ENCODE data around the gene UNC13B. TPM values are rescaled to one million over a fixed set of nuclear protein-coding genes. Genes with fewer than 3 reads are reported as not detected.

The UNC13B gene
- total RNA-seq, 1 experiment from 2014 or later = 48.2 TPM

DNA sequence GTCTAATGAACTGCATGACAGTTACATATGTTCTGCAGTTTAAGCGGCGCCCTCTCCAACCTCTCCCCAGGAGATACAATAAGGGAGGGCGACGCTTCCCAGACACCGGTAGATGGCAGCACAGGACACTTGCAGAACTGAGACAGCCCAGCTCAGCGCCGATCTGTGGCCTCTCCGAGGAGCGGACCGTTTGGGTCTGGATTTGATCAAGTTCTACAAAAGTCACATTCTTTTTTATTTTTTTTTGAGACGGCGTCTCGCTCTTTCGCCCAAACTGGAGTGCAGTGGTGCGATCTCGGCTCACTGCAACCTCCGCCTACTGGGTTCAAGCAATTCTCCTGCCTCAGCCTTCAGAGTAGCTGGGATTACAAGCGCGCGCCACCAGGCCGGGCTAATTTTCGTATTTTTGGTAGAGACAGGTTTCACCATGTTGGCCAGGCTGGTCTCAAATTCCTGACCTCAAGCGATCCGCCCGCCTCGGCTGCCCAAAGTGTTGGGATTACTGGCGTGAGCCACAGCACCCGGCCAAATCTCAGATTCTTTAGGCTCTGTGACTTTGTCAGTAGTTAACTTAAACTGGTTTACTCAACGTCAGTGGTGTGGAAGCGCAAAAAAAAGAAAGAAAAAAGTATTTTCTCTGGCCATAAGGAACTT, 44.8 kb upstream of the UNC13B start:
- H3K9ac ChIP-seq (ENCODE audit: extremely low read depth, insufficient read length, low read length) = peak overlapping the region; percentile 31
- no peaks in the 10 kb centered on the region for H3K79me1 ChIP-seq (ENCODE audit: insufficient read depth, low read depth, low read length, poor library complexity, severe bottlenecking)
- no peaks in the 10 kb centered on the region for H3K36me3 Mint-ChIP-seq (ENCODE audit: insufficient read depth in 1 of 3, low read depth in 3 of 3)
- peak overlapping the region; percentile 87 to 94 for H3K4me3 Mint-ChIP-seq
- no peak overlapping the region for H2BK15ac ChIP-seq (ENCODE audit: low read depth, low read length)
- no peak overlapping the region for H2AK5ac ChIP-seq (ENCODE audit: insufficient read length, low read length)
- H4K8ac ChIP-seq (replicated peaks; ENCODE audit: insufficient read length, low read depth, low read length) = no peak overlapping the region
- H3K27ac Mint-ChIP-seq = peak overlapping the region in 2 of 3 experiments; percentile 83 to 98; a peak in 5 of 7 replicates
- H3T11ph ChIP-seq (ENCODE audit: low read length) = no peak overlapping the region
- no peak overlapping the region for H4K5ac ChIP-seq (ENCODE audit: insufficient read length, low read depth, low read length)
- H3K27me3 ChIP-seq (ENCODE audit: insufficient read depth, low read length) = no peaks in the 10 kb centered on the region
- H3K18ac ChIP-seq (ENCODE audit: insufficient read length, low read depth, low read length) = peak overlapping the region; percentile 6
- H3K23me2 ChIP-seq (ENCODE audit: insufficient read length, low read depth, low read length, poor library complexity, severe bottlenecking) = peaks cover 14% of the 10 kb centered on the region
- no peak overlapping the region for H3K4ac ChIP-seq (ENCODE audit: low read depth, low read length)
- H3K4me2 ChIP-seq (ENCODE audit: insufficient read depth, insufficient read length, low read length) = peak overlapping the region; percentile 96
- no peak overlapping the region for H3K14ac ChIP-seq (ENCODE audit: insufficient read depth, low read length)
- H3K9me3 Mint-ChIP-seq = no peaks in the 10 kb centered on the region
- peaks cover 2% of the 10 kb centered on the region; the same call in 1 of the 2 replicates for H3K4me1 ChIP-seq (ENCODE audit: insufficient read depth, low read length)
- no peak overlapping the region for H2BK12ac ChIP-seq (ENCODE audit: insufficient read length, low read depth, low read length)
- TF ChIP-seq, protein P1, sequence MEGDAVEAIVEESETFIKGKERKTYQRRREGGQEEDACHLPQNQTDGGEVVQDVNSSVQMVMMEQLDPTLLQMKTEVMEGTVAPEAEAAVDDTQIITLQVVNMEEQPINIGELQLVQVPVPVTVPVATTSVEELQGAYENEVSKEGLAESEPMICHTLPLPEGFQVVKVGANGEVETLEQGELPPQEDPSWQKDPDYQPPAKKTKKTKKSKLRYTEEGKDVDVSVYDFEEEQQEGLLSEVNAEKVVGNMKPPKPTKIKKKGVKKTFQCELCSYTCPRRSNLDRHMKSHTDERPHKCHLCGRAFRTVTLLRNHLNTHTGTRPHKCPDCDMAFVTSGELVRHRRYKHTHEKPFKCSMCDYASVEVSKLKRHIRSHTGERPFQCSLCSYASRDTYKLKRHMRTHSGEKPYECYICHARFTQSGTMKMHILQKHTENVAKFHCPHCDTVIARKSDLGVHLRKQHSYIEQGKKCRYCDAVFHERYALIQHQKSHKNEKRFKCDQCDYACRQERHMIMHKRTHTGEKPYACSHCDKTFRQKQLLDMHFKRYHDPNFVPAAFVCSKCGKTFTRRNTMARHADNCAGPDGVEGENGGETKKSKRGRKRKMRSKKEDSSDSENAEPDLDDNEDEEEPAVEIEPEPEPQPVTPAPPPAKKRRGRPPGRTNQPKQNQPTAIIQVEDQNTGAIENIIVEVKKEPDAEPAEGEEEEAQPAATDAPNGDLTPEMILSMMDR (conservative IDR thresholded peaks at IDR 0.05) = peak; percentile 98
- no peak overlapping the region for H3K56ac ChIP-seq (ENCODE audit: insufficient read length, low read depth, low read length)
- H2BK5ac ChIP-seq (ENCODE audit: insufficient read length, low read length) = no peak overlapping the region
- H3K79me2 ChIP-seq (ENCODE audit: insufficient read depth, low read length) = no peaks in the 10 kb centered on the region
- no peak overlapping the region for H3K27ac ChIP-seq (ENCODE audit: insufficient read length, low read depth, low read length)
- no peak overlapping the region for H2BK120ac ChIP-seq (ENCODE audit: low read depth, low read length, poor library complexity, severe bottlenecking)
- H4K91ac ChIP-seq (ENCODE audit: insufficient read length, low read depth, low read length) = no peak overlapping the region
- peaks cover 31 to 33% of the 10 kb centered on the region in 2 experiments for H3K4me1 Mint-ChIP-seq
- H4K20me1 ChIP-seq (ENCODE audit: control insufficient read depth, insufficient read depth, insufficient read length) = no peaks in the 10 kb centered on the region
- no peaks in the 10 kb centered on the region for H3K9me3 ChIP-seq (ENCODE audit: control insufficient read depth, low read depth, low read length)
- DNase-seq = peak; percentile 93
- no CpG with 5 or more reads among the region's 30 CpGs for WGBS (ENCODE audit: extremely low coverage, insufficient read length, low lambda C conversion rate)
- H2BK20ac ChIP-seq (ENCODE audit: low read depth, low read length, poor library complexity, severe bottlenecking) = no peak overlapping the region
- H3K23ac ChIP-seq (ENCODE audit: insufficient read length, low read depth, low read length) = no peak overlapping the region
- 0 out of 2 replicates have a peak, but pooled peaks cover 4% of the 10 kb centered on the region for H3K27me3 Mint-ChIP-seq (ENCODE audit: low read depth)
- no peak overlapping the region for H2AFZ ChIP-seq (ENCODE audit: low read length)
